NCI-H1436 treated with DMSO at 0.1 percent for 48 hours (cell line): ENCODE measurements around the gene KSR2.

Source experiments
- DNase-seq: peaks from one replicate; lab custom pipeline; 2025; lab: John Stamatoyannopoulos, UW

The KSR2 gene

DNA sequence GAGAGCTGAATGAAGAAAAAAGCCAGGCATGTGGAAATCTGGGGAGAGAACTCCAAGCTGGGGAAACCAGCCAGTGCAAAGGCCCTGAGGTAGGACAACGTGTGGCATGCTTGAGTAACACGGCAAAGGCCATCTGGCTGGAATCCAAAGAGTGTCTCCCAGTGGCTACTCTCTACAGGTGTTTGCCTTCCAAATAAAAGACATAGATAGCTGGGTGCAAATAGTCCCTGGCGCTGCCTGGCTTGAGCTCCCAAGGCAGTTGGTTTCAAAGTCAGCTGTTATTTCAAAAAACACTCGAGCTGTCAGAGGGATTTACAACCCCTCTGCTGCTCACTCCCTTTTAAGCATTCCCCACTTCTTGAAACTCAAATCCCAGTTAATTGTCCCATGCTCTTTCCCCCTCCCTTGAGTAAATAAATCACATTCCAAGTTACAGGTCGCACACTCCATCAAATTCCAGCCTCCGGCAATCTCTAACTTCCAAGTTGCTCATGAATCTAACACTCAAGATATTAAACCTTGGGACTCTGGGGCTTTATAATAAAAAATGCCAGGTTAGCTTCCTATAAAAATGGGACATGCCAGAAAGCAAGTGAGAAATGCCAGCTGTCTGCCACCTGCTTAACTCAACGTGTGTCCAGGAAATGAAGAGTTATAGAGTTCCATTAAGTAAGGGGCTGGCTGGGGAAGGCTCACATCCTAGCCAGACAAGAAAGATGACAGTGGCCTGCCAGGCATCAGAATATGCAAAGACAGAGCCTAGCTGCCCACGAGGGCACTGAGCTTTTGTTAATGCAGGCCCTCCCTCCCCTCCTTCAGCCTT lies 473.7 kb downstream of the KSR2 start:
- DNase-seq = no peak

DNA sequence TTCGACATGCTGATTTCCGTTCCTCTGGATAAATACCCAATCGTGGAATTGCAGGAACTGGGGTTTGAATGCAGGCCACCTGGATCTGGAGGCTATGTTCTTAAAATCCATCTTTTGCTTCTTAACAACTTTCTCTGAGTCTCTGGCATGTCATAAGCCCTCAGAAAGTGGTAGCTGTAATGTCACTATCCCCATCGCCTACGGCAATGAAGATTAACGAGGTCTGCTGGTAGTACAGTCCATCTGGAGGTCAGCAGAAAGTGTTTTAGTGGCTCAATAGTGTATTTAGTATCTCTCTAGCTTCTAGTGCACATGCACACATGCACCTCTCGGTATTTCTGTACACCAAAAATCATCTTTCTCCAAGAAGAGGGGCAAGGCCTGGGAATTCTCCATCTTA lies 477.1 kb downstream of the KSR2 start:
- no peak for DNase-seq

DNA sequence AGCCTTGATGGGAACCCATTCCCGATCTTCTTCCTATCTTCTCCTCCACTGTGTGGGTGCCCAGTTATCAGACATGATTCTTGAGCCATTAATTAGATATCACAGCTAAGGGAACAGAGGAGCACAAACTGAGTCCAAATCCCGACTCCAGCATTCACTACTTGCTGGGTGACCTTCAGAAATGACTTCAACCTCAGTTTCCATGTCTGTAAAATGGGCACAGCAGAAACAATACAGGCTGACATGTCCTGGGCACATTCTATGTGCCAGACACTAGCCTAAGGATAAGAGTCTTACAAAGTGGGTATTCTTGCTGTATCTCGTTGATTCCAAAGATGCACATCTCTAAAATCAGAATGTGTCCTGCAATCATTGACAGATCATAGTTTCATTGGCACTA lies 478.7 kb downstream of the KSR2 start:
- no peak for DNase-seq

DNA sequence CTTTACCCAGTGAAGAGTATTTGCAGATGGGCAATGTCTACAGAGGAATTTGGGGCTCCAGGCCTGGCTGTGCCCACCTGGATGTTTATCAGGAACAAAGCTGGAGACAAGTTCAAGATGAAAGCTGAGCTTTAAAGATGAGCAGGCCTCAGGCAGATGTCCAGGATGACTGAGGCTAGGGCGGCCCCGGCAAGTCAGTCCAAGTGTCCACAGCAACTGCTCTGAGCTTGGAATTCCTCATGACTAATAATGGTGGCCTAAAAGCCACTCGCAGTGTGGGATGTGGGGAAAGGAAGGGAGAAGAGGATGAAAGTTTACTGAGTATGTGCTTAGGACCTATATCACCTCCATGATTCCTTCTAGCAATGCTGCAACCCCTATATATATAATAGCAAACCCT lies 479.1 kb downstream of the KSR2 start:
- DNase-seq = no peak

DNA sequence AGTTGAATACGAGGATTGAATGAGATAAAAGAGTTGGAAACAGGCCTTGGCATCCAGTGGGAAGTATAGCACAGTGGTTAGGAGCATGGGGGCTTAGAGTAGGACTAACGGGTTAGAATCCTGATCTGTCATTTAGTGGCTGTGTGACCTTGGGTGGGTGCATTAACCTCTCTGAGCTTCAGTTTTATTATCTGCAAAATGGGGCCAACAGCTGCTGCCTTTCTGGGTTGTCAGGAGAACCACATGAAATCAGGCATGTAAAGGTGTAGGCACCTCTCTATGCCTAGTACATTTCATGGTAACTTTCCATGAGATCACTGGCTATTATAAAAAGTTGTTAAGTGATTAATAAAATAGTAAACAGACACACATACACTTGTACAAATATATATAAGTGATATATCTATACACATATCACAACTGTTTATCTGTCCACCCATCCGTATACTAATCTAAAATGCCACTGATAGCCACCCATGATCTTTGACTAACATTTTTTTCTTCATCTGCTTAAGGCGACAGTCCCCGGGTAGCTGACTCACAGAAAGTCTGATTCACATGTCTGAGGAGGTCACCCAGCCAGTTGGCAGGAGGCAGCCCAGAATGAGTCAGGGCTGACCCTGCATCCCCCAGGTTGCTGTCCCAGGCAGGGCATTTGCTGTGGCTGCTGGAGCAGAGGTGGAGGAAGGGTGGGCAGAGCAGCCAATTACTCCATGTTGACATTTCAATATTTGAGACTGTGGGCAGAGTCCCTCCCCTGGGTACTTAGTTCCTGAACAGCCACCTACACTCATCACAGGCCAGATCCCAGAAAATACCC lies 481.7 kb downstream of the KSR2 start:
- no peak for DNase-seq

DNA sequence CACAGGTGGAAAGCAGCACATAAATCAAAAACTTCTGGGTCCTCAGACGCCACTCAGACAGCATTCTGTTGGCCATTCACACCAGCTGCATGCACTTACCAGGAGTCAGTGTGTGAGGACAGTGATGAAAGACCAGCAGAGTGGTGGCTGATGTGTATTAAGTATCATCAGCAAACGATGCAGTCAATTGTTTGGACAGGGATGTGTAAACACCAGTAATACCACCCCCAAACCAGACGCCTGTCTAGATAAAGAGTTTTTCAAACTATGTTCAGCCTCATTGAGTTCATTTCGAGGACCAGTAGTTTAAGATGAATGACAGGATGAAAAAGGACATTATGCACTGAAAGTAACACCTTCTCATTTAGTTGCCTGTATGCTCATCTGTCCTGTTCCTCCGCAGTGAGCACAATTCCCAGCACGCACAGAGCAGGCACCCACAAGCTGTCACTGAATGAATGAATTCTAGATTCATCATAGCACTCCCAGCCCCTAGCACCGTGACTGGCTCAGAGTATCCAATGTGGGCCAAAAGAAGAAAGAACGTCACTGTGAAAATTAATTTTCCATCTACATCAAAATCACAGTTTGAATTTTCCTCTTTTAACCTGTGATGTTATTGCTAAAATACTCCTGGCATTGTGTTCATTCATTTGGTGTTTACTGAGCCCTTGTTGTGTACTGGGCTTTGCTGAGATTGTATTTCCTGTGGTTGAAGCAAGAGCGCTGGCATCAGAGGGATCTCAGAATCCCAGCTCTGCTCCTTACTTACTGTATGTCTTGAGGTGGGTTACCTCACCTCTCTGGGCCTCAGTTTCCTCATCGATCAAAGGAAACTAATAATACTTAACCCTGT lies 482.6 kb downstream of the KSR2 start:
- DNase-seq = peak; percentile 14

DNA sequence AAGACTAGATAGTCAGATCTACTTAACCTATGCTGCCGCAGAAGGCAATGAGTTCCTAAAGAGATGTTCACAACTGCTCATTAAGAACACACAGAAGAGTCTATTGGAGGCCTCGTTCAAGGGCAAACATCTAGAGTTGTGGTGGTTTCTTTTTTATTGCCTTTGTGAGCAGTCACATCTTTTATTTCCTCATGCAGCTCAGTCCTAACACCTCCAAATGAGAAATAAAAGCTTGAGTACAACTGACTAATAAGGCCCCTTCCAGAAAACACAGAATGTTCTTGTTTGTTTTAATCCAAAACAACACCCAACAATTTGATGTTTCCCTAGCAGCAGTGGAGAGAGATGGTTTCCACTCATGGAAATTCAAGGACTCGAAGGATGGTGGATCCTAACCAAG lies 483.9 kb downstream of the KSR2 start:
- no peak for DNase-seq

DNA sequence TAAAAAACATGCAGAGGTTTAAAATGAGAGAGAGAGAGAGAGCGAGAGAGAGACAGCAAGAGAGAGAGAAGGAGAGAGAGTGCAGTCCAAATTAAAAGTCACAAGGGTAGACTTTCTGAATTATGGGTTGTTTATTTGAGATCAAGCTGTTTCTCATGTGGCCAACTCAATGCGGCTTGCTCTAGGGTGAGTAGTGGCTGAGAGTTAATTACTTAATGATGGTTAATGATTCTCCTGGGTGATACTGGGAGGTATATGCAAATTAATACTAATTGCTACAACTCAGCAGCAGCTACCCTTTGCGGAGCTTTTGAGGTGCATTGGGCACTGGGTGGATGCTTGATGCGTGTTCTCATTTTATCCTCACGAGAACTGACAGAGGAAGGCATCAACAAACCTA lies 485.3 kb downstream of the KSR2 start:
- DNase-seq = no peak

DNA sequence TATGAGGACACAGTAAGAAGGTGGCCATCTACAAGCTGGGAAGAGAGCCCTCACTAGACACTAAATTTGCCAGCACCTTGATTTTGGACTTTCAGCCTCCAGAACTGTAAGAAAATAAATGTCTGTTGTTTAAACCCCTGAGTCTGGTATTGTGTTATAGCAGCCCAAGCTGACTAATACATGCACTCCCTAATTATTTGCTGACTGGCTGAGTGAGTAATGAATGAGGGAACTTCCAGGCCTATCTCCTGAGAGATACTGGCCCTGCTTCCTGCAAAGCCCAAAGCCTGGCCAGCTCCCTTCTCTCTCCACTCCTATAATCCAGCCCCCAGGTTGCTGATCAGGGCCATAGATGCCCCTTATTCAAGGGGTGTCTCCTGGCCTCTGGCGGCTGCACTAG lies 487.3 kb downstream of the KSR2 start:
- no peak for DNase-seq

DNA sequence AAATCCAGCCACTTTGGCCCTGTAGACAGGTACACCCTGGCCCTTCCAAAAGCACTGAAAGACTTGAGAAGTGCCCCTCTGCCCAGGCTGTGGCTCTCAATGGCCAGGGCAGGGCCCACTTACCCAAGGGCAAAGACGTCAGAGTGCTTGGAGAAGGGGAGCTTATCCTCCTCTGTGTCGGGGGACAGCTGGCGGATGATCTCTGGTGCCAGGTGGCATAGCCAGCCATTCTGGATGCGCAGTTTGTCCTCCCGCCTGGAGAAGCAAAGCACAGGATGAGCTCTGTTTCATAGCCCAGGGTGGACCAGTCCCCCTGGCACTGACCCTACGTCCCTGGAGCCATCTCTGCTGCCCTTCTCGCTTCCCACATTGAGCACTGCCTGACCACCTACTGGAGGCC lies 492.4 kb downstream of the KSR2 start:
- no peak for DNase-seq

DNA sequence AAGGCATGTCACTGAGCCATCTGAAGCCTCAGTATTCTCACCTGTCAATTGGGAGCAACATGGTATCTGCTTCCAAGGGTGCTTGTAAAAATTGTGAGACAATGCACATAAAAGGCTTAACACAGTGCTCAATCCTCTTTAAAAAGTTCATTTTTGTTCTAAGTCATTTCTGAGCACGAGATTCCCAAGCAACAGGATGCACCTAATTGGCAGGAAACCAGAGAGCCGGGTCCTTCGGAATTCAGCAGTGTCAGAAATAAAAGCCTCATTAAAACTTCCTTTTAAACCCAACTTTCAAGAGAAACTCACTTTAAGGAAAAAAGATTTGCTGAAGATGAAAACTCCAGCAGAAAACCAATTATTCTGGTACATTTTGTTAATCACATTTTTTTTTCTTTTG lies 494.9 kb downstream of the KSR2 start:
- no peak for DNase-seq

DNA sequence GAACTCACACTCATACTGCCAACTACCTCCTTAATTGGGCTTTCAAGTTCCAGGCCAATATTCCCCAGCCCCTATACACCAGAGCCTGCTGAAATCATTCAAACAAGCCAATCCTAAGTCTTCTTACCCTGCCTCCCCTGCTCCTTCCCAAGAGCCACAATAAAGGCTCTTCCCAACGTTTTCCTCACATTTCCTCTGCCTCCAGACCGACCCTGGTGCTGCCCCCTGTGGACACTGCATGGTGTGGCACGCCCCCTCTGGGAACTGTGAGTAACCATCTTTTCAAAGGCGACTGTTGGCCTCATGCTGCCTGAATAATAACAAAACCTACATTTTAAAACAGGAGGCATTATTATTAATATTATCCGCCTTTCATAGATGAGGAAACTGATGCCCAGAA lies 495.8 kb downstream of the KSR2 start:
- DNase-seq = no peak

DNA sequence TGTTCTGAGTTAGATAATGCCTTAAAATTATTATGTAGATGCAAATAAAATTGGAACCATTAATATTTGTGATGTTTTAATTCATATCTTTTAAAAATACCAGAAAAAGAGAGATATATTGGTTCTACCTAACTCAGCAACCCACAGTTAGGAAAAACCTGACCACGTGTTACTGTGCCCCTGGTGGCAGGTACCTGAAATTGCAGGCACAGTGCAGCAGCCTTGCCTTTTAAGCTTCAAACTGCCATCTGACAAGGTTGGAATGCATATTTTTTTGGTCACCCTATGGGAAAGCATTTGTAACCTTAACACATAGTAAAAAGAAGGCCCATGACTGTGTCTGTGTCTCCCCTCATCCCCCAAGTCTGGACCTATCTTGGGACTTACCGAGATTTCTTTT lies 498.0 kb downstream of the KSR2 start:
- DNase-seq = no peak

DNA sequence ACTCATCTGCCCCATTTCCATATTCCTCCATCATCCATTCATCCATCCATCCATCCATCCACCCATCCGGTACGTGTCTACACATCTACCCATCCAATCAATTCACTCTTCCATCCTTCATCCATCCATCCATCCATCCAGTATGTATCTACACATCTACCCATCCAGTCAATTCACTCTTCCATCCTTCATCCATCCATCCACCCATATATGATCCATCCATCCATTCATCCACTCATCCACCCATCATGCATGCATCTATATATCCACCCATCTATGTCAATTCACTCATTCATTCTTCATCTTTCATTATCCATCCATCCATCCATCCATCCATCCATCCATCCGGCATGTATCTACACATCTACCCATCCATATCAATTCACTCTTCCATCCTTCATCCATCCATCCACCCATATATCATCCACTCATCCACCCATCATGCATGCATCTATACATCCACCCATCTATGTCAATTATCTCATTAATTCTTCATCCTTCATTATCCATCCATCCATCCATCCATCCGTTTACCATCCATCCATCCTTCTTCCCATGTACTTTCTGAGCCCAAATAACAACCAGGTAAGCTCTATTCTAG lies 498.8 kb downstream of the KSR2 start:
- DNase-seq = no peak

DNA sequence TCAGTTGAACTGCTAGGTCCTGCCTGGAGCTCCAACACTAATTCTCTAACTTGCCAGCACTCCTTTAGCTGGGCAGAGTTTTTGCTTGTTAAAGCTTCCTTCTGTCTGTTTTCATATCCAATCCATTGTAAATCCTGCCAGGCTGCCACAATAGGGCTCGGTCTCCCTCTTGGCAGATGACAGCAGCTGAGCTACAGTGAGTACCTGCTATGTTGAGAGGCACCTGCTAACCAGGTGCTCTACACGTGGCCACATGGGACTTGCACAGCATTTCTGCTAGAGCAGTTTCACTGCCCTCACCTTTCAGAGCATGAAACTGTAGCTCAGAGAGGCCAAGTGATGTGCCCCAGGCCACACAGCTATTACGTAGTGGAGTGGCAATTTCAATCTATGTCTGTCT lies 500.8 kb downstream of the KSR2 start:
- DNase-seq = no peak

DNA sequence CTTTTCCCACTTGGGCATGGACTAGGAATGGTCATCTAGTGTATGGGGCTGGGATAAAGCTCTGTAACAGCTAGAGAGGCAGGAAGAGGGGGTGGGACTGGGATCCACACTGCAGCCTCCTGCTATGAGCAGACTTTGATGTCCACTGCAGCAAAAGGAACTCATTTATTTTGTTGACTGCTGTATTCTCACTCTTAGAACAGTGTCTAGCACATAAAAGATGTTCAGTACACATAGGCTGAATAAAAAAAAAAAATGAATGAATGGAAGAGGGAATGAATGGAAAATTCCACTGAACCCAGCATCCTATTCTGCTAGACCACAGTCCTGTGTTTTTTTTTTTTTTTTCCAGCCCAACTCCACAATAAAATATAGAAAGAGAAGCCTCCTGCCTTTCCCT lies 501.2 kb downstream of the KSR2 start:
- no peak for DNase-seq

DNA sequence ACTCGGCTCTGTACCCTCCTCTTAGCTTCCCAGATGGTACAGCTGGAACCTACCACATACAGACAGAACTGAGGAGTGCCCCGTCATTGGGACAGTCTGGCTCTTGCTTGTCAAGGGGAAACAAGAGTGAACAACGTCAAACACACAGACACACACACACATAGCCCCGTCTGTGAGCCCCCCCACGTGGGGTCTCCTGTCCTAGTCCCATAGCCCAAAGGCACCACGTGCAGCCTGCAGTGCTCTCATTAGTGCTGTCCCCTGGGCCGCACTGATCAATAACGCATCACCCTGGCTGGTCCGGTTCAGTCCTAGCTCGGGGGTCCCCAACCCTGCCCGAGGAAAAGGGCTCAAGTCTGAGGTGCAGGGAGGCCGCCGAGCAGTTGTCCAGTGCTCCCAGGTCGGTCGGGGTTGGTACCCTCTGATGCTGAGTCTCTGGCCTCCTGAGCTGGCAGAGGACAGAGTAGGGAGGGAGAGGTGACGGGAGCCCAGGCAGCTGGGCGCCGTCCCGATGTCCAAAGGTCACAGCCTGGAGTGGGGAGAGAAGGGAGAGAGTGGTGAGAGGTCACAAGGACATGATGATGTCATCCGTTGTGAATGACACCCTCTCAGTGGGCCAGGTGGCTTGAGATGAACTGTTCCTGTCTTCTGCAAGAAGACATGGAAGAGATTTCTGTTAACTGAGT lies 502.0 kb downstream of the KSR2 start:
- DNase-seq = no peak

DNA sequence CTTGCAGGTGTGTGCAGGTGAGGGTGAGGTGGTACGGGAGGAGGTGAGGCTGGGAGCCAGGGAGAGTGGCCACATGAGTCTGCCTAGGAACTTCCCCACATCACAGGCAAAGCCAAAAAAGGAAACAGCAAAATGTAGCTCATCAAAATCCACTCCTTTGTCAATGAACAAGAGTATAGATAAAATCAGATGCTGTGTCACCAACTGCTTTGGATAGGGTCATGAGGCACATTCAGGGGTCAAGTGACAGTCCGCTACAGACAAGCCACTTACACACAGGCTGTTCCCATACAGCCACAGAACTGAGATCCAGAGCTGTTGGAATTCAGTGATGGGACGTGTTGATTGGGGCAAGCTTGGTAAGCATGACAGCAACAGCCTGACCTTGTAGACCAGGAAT lies 507.1 kb downstream of the KSR2 start:
- no peak for DNase-seq

DNA sequence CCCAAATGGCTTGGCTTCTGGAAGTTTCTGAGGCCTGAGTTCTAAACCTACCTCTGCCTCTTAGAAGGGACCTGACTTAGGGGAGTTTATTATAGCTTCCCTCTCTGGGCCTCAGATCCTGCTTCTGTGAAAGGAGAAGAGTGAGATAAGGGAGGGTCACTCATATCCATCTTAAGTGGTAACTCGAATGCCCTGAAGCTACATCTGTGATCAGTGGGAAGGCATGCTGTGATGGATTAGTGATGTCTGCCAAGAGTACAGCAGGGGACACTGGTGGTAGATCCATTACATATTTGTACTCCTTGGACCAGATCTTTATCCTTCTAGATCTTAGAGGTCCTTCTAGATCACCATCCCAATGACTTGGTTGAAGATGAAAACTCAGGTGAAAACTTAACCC lies 509.6 kb downstream of the KSR2 start:
- DNase-seq = no peak

DNA sequence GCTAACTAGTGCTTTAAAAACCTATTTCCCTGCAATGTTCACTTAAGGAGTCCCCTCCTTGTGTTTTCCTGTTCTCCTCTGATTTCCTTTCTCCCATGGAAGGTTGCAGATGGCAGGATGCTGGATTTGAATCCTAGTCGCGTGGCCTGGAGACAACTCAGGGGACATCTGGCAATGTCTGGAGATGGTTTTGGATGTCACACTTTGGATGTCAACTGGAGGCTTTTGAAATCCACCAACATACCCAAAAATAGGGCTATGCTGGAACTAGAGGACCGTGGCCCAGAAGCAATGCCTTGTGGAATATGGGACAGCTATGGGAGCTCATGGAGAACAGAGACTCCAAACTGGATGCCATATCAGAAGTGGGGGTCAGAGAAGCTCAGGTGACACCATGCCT lies 511.6 kb downstream of the KSR2 start:
- no peak for DNase-seq

DNA sequence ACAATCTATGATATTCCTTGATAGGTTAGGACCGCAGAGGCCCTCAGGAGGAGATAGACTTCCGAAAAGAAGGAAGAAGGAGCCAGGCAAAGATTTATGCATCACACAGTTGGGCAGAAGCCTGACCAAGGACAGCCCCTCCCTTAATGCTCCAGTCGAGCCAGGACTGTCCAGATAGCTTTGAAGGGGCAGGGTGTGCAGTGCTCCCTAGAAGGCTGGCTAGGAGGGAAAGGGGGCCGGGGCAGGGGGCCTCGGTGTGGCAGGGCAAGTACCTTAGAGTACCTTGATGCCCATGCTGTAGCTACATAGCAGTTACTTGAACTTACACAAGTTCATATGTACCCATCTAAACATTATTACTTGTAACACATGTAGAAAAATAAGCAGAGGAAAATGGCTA lies 512.7 kb downstream of the KSR2 start:
- no peak for DNase-seq

DNA sequence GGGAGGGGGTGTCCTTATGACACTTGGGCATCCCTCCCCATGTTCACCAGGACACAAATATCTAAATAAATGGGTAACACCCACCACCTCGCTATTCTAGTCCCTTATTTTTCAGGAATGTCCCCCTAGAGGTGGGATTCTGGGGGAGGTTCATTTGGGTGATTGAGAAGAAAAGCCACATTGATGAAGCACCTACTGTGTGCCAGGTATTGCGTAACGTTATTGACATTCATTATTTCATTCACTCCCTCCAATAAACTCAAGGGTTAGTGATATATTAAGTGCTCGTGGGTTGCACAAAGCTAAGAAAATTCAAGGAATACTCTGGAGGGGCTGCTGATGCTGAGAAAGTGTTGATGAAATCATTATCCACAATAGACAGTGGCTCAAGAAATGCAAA lies 514.8 kb downstream of the KSR2 start:
- DNase-seq = no peak
